GM12875 (cell line): ENCODE results near the gene MAT2A.

ENCODE experiments used
- H3K4me3 ChIP-seq: one replicate; pipeline ENCODE4 v1.5.1; 2011; ENCODE audit warnings: low read depth, low read length, control low read depth
- TF ChIP-seq, protein P1 (sequence below): IDR thresholded peaks from 2 replicates; pipeline ENCODE4 v1.5.1; 2011; ENCODE audit warnings: low read depth, mild to moderate bottlenecking, control low read depth, inconsistent platforms, low read length, moderate library complexity, borderline replicate concordance; ENCODE audit not compliant: insufficient read depth

Gene MAT2A

GRCh38 chr2:85548608-85548900 is 9.6 kb downstream of the MAT2A start:
- H3K4me3 ChIP-seq: no peak overlapping the region
- TF ChIP-seq, protein P1, sequence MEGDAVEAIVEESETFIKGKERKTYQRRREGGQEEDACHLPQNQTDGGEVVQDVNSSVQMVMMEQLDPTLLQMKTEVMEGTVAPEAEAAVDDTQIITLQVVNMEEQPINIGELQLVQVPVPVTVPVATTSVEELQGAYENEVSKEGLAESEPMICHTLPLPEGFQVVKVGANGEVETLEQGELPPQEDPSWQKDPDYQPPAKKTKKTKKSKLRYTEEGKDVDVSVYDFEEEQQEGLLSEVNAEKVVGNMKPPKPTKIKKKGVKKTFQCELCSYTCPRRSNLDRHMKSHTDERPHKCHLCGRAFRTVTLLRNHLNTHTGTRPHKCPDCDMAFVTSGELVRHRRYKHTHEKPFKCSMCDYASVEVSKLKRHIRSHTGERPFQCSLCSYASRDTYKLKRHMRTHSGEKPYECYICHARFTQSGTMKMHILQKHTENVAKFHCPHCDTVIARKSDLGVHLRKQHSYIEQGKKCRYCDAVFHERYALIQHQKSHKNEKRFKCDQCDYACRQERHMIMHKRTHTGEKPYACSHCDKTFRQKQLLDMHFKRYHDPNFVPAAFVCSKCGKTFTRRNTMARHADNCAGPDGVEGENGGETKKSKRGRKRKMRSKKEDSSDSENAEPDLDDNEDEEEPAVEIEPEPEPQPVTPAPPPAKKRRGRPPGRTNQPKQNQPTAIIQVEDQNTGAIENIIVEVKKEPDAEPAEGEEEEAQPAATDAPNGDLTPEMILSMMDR: no peak

DNA sequence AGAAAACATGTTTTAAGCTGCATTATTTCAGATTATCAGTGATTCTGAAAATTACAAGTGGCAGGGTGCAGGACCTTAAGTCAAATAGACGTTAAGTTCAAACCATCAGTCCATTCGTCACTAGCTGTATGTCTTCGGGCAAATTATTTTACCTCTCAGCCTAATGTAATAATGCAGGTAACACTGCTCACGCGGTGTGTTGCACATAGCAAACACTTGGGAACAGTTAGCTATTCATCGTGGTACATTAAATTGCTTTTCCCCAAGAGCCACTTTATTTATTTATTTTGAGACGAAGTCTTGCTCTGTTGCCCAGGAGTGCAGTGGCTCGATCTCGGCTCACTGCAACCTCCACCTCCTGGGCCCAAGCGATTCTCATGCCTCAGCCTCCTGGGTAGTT is 10.1 kb downstream of the MAT2A start:
- TF ChIP-seq, protein P1: no peak
- no peak overlapping the region for H3K4me3 ChIP-seq

DNA sequence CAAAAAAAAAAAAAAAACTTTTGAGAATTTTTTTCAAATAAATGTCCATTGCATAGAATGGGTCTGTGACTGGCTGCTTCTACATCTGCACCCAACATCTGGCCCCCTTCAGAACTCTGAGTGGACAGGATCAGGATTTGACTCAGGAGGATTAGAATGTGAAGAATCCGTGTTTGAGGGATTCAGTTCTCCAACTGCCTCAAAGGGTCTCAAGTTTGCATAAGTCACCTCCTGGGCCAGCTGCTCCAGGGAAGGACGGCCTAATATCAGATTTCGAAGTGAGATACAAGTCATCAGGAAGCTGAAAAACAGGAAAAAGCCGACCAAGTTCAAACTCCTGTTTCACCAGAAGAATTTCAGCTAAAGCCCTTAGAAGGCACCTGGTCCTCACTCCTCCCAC is 10.9 kb downstream of the MAT2A start:
- H3K4me3 ChIP-seq: no peak overlapping the region
- TF ChIP-seq, protein P1: no peak

GRCh38 chr2:85550486-85550885 is 11.5 kb downstream of the MAT2A start:
- TF ChIP-seq, protein P1: no peak
- H3K4me3 ChIP-seq: no peak overlapping the region

GRCh38 chr2:85551698-85552678 is 13.0 kb downstream of the MAT2A start:
- TF ChIP-seq, protein P1: peak; percentile 88
- H3K4me3 ChIP-seq: no peak overlapping the region

- TF ChIP-seq, protein P1: no peak
- no peak overlapping the region for H3K4me3 ChIP-seq
These were observed 14.2 kb downstream of the MAT2A start for GRCh38 chr2:85553184-85553583.
